GM12801 (cell line): ENCODE results near the gene UNC5C.

ENCODE experiments used
- TF ChIP-seq, protein P1 (sequence below): IDR thresholded peaks from one replicate; pipeline ENCODE4 v1.5.1; 2011; ENCODE audit warnings: control low read depth; ENCODE audit not compliant: insufficient read length; ENCODE audit errors: extremely low read depth

The UNC5C gene

DNA sequence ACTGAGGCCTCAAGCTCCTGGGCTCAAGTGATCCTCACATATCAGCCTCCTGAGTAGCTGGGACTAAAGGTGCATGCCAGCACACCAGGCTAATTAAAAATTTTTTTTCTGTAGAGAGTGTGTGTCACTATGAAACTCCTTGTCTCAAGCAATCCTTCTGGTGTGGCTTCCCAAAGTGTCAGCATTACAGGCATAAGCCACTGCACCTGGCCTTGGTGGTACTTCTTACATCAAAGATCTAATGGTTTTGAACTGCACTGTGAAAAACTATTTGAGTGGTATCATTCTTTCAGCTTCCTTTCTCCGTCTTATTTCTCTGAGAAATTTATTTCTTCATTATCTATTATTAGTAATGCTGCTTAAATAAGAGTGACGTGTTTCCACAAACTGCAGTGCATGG lies 98.5 kb downstream of the UNC5C start:
- TF ChIP-seq, protein P1, sequence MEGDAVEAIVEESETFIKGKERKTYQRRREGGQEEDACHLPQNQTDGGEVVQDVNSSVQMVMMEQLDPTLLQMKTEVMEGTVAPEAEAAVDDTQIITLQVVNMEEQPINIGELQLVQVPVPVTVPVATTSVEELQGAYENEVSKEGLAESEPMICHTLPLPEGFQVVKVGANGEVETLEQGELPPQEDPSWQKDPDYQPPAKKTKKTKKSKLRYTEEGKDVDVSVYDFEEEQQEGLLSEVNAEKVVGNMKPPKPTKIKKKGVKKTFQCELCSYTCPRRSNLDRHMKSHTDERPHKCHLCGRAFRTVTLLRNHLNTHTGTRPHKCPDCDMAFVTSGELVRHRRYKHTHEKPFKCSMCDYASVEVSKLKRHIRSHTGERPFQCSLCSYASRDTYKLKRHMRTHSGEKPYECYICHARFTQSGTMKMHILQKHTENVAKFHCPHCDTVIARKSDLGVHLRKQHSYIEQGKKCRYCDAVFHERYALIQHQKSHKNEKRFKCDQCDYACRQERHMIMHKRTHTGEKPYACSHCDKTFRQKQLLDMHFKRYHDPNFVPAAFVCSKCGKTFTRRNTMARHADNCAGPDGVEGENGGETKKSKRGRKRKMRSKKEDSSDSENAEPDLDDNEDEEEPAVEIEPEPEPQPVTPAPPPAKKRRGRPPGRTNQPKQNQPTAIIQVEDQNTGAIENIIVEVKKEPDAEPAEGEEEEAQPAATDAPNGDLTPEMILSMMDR: no peak

DNA sequence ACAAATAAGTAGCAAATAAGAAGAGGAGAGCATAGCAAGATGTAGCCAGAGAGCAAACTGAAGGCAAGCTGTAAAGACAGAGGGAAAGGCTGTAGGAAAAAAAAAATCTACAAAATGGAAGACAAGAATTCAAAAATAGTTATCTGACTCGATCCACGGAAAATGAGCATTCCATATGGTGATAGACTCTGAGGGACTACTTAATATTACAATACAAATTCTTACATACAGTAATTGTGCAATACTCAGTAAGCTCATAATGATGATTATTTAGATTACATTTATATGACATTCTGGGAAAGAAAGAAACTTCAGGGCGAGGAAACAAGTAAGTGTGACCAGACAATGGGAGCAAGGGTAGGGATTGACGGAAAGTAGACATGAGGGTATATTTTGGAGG lies 102.6 kb downstream of the UNC5C start:
- TF ChIP-seq, protein P1: no peak

DNA sequence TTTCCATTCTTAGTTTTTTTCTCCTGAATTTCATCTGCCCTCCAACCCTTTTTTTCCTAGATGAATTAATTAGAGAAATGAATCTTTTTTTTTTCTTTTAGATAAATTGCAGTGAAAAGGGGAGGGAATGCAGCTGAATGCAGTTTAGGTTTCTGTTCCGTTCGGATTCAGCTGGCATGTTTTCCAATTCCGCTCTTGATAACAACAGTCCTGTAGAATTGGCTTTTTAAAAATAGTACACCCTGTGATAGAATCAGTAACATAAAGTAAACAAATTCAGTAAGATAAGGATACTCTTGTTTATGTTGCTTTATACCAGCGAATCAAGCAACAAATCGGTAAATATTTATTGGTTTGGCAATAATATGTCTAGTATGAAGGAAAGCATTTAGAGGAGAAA lies 103.5 kb downstream of the UNC5C start:
- TF ChIP-seq, protein P1: no peak

DNA sequence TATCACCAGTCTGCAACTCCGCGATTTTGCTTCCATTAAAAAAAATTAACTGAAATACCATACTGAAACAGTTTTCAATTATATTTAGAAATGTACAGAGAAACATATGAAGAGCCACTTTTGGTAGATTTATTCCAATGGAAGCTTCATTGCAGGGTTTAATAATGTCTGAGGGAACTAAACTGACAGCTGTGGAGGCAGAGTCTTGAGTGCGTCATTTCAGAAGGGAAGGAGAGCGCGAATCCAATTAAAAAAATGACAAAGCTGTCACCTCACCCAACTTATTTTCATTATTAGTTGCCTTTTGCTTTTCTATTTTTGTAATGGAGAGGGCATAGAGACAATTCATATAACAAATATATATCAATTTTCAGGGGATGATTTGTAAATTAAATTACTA lies 104.0 kb downstream of the UNC5C start:
- TF ChIP-seq, protein P1: no peak

DNA sequence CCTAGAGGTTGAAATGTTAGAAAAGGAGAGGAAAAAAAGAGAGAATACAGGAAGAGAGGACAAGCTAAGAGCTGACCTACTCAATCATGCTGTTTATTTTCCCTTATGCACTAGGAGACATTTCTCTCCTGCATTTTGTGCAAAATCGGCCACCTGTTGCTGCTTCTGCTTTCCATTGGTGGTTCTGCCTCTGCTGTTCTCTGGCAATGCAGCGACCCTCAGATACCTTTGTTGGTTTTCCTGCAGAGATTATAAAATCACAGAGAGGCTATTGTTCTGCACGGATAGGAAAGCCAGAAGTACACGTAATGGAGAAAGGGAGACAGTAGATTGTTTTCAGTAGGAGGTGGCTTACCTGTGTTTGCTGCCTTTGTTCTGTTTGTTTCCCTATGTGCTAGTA lies 108.9 kb downstream of the UNC5C start:
- TF ChIP-seq, protein P1: no peak

DNA sequence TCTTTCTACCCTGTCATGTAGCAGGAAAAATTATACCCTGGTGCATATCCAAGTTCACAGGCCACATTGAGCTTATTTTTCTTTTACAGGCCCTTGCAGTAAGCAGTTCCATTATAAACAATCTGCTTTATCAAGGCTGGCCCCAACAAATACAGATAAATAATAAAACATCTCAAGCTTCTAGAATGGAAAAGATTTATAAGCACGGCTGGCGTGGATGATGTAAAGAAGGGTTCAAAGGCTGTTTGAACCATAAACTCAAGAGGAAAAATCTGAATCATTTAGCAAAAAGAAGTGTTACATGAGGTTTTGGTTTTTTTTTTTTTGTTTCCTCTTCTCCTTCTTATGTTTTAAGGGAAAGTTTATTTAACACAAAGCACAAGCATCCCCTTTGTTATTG lies 109.7 kb downstream of the UNC5C start:
- TF ChIP-seq, protein P1: no peak

DNA sequence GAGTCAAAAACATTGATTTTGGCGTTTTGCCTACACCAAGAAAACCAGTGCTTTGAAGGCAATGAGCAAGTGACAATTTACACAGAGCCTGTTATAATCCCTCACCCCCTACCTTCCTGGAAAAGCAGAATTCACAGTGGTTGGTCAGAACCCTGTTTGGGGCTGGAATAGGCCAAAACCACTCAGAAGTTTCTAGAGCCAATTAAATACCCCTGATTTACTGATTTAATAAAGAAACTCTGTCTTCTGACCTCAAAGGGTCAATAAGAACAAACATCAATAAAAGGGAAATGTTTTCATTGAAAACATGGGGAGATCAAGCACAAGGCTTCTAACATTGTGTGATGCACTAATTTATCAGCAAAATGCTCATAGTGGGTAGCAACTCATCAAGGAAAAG lies 116.3 kb downstream of the UNC5C start:
- TF ChIP-seq, protein P1: no peak

DNA sequence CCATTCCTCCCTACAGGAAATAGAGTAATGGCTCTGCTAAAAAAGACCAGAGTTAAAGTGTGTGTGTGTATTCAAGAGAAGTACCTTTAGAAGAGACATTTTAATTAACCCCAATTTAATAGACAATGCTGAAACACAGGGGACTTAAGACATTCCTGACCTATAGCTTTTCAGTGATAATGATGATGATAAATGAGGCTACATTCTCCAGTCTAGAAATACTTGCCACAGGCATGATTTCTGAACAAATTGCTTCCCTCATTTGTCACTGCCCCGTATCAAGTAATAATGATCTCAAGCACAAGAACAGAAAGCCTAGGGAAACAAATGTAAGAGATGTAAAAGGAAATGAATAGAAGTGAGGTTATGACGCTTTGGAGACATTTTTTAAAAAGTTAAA lies 117.1 kb downstream of the UNC5C start:
- TF ChIP-seq, protein P1: no peak
